ENCODE results near the gene INTS6L.
A peak's percentile ranks its signal among the peaks of the same experiment; 100 is the strongest.

Gene INTS6L, protein sequence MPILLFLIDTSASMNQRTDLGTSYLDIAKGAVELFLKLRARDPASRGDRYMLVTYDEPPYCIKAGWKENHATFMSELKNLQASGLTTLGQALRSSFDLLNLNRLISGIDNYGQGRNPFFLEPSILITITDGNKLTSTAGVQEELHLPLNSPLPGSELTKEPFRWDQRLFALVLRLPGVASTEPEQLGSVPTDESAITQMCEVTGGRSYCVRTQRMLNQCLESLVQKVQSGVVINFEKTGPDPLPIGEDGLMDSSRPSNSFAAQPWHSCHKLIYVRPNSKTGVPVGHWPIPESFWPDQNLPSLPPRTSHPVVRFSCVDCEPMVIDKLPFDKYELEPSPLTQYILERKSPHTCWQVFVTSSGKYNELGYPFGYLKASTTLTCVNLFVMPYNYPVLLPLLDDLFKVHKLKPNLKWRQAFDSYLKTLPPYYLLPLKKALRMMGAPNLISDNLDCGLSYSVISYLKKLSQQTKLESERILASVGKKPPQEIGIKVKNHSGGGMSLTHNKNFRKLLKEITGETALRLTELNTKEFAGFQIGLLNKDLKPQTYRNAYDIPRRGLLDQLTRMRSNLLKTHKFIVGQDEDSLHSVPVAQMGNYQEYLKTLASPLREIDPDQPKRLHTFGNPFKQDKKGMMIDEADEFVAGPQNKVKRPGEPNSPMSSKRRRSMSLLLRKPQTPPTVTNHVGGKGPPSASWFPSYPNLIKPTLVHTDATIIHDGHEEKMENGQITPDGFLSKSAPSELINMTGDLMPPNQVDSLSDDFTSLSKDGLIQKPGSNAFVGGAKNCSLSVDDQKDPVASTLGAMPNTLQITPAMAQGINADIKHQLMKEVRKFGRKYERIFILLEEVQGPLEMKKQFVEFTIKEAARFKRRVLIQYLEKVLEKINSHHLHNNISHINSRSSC

DNA sequence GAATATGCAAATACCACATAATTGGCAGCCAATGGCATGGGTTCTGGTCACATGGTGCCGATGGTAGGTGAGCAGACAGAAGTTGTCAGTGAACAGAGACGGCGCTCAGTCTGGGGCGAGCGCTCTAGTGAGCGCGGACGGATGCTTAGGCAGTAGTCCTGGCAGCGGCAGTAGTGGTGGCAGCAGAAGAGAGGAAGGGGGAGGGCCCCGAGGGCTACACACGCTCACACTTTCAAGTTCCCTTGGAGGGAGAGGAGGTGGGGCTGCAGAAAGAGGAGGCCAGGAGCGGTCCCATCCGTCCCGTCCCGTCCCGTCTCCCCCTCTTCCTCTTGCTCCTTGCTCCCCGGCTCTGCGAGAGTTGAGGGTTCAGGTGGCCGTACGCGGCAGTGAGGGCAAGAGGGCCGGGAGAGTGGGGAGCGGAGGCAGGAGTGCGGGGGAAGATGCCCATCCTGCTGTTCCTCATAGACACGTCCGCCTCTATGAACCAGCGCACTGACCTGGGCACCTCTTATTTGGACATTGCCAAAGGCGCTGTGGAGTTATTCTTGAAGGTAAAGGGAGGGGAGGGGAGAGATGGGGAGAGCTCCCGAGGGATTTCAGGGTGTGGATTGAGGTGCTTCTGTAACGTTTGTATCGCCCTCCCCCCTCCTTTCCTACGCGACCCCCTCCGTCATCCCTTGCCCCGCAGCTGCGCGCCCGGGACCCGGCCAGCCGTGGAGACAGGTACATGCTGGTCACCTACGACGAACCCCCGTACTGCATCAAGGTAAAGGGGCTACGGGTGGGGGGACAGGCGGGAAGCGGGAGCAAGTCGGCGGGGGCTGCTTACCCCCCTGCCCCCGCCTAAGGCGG, at the start of gene INTS6L:
Gene INTS6L (plus strand): TSS at position 108 of the 852 bp plus-strand sequence. CDS start 333 bp downstream, at position 441.
- H3K9ac ChIP-seq (ENCODE audit: insufficient read length) = peak within 1 kb of the TSS; percentile 84
- TF ChIP-seq FOXP2 (optimal IDR thresholded peaks at IDR 0.05; ENCODE audit: control extremely low read depth, extremely low read length, insufficient read depth) = no peak
- TF ChIP-seq EZH2 (IDR thresholded peaks at IDR 0.05) = no peak
- peak; percentile 92 for TF ChIP-seq POLR2AphosphoS5 (IDR thresholded peaks at IDR 0.05; ENCODE audit: borderline replicate concordance, low read depth, low read length)
- H3K27ac ChIP-seq = peak within 1 kb of the TSS; percentile 76
- no peaks in the 10 kb centered on the region for H3K9me3 ChIP-seq (ENCODE audit: low read depth, low read length)
- peak within 1 kb of the TSS; percentile 81 for H3K4me3 ChIP-seq
- DNase-seq (ENCODE audit: low read depth, low spot score) = peak; percentile 61
- no peaks in the 10 kb centered on the region for H3K36me3 ChIP-seq (ENCODE audit: insufficient read depth, low read length)

DNA sequence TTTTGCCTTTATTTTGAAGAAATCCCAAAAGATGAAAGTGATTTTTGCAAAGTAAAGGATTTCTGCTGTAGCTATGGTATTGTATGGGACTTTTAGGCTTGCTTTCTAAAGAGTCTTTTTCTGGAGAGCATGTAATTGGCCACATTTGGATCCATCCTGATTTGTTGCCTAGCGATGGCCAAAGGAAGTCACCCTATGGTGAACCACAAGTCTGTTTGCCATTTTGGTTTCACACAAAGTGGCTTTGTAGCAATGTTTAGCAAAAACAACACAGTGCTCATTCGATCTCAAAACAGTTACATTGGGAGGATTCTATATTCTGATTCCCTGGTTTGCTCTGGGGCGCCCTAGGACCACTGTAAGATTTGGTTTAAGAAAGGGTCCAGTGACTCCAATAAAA, 44.1 kb upstream of the INTS6L start:
- H3K9ac ChIP-seq (ENCODE audit: insufficient read length) = no peak overlapping the region
- DNase-seq (ENCODE audit: low read depth, low spot score) = no peak
- H3K9me3 ChIP-seq (ENCODE audit: low read depth, low read length) = no peaks in the 10 kb centered on the region
- no peaks in the 10 kb centered on the region for H3K36me3 ChIP-seq (ENCODE audit: insufficient read depth, low read length)
- H3K27ac ChIP-seq = no peak overlapping the region
- TF ChIP-seq EZH2 (IDR thresholded peaks at IDR 0.05) = no peak
- no peak for TF ChIP-seq POLR2AphosphoS5 (IDR thresholded peaks at IDR 0.05; ENCODE audit: borderline replicate concordance, low read depth, low read length)
- TF ChIP-seq FOXP2 (optimal IDR thresholded peaks at IDR 0.05; ENCODE audit: control extremely low read depth, extremely low read length, insufficient read depth) = no peak
- H3K4me3 ChIP-seq = no peak overlapping the region

DNA sequence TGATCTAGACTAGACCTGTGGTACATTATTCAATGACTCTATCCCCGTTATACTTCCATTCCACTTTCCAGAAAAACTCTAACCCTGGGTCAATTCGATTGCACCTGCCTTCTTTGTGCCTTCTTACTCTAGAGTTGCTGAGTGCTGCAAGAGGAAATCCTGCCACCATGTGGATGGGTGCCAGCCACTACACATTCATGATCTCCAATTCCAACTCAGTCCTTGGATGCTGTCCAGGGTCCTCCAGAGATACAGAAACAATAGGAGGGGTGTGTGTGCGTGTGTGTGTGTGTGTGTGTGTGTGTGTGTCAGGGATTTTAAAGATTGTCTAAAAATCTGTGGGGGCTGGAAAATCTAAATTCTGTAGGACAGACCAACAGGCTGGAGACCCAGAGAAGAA, 42.9 kb upstream of the INTS6L start:
- Histone ChIP-seq H3K9me3 (ENCODE audit: low read depth, low read length) (no peaks in the 10 kb centered on the region), H3K27ac (no peak overlapping the region), H3K9ac (ENCODE audit: insufficient read length) (no peak overlapping the region), H3K36me3 (ENCODE audit: insufficient read depth, low read length) (no peaks in the 10 kb centered on the region), H3K4me3 (no peak overlapping the region)
- TF ChIP-seq FOXP2 (optimal IDR thresholded peaks at IDR 0.05; ENCODE audit: control extremely low read depth, extremely low read length, insufficient read depth) = no peak
- no peak for TF ChIP-seq EZH2 (IDR thresholded peaks at IDR 0.05)
- no peak for TF ChIP-seq POLR2AphosphoS5 (IDR thresholded peaks at IDR 0.05; ENCODE audit: borderline replicate concordance, low read depth, low read length)
- DNase-seq (ENCODE audit: low read depth, low spot score) = peak; percentile 32

DNA sequence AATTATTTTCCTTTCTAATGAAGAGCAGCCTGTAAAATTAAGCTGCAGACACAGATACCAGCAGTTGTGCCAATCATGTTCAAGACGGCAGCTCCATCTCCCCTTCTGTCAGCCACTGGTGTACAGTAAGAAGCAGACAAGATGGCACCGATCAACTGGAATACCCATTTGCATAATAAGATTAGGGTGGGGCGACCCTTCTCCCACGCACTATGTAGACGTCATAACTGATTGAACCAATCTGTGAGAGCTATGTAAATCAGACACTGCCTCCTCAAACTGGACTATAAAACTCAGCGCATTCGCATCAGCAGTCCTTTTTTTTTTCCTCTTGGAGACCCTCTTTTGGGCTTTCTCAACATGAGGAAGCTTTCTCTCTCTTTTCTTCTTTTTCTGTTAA, 40.4 kb upstream of the INTS6L start:
- DNase-seq (ENCODE audit: low read depth, low spot score) = no peak

DNA sequence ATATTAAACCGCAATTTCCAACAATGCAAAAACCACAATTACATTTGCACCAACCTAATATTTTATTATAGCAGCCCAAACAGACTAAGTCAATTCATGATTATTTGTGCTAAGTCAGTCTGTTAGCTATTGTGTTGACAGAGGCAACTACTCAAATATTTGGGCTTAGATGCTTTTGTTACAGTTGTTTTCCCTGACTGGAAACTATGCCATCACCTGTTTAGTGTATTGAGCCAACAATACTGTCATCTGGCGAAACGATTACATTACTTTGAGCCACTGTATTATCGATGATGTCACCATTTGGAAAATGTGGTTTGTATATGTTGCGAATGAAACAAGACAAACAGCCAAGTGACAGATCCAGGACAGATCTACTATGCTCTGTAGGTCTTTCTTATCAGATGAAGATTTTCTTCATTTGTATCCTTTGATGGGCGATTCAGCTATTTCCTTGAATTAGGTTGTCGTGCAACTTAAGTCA, 38.7 kb upstream of the INTS6L start:
- Histone ChIP-seq H3K9me3 (ENCODE audit: low read depth, low read length) (no peaks in the 10 kb centered on the region), H3K27ac (no peak overlapping the region), H3K36me3 (ENCODE audit: insufficient read depth, low read length) (no peaks in the 10 kb centered on the region), H3K4me3 (no peak overlapping the region), H3K9ac (ENCODE audit: insufficient read length) (no peak overlapping the region)
- no peak for DNase-seq (ENCODE audit: low read depth, low spot score)
- TF ChIP-seq FOXP2 (optimal IDR thresholded peaks at IDR 0.05; ENCODE audit: control extremely low read depth, extremely low read length, insufficient read depth) = no peak
- no peak for TF ChIP-seq POLR2AphosphoS5 (IDR thresholded peaks at IDR 0.05; ENCODE audit: borderline replicate concordance, low read depth, low read length)
- TF ChIP-seq EZH2 (IDR thresholded peaks at IDR 0.05) = no peak

More for the DNA sequence above, 40.4 kb upstream of the INTS6L start:
- no peak overlapping the region for H3K27ac ChIP-seq
- H3K36me3 ChIP-seq (ENCODE audit: insufficient read depth, low read length) = no peaks in the 10 kb centered on the region
- H3K4me3 ChIP-seq = no peak overlapping the region
- H3K9ac ChIP-seq (ENCODE audit: insufficient read length) = no peak overlapping the region
- TF ChIP-seq FOXP2 (optimal IDR thresholded peaks at IDR 0.05; ENCODE audit: control extremely low read depth, extremely low read length, insufficient read depth) = no peak
- TF ChIP-seq POLR2AphosphoS5 (IDR thresholded peaks at IDR 0.05; ENCODE audit: borderline replicate concordance, low read depth, low read length) = no peak
- TF ChIP-seq EZH2 (IDR thresholded peaks at IDR 0.05) = no peak
- no peaks in the 10 kb centered on the region for H3K9me3 ChIP-seq (ENCODE audit: low read depth, low read length)

DNA sequence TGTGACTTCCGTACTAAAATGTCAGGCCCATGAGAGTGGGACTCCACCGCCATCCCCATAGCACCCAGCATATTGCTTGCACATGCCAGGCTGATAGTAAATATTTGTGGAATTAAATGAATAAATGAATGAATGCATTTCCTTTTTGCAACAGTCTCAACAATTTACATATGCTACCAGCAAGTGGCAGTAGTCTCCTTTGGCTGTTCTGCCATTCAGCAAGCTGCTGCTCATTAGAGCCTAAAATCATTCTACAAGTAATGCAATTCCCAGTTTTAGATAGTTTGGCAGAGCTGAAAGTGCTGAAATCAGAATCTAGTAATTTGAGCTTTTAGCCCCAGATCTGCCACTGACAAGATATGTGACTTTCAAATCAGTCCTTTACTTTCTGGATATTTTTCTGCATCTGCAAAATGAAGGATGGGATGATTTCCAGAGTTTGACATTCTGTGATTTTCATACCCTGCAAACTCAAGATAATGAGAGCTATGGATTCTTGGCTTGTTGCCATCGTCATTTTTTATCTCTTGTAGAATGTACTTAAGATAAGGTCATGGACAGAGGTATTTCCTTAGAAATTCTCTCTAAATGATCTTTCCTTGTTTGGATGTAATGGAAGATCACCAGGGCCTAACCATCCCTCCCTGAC, 35.7 kb upstream of the INTS6L start:
- H3K36me3 ChIP-seq (ENCODE audit: insufficient read depth, low read length) = no peaks in the 10 kb centered on the region
- no peak overlapping the region for H3K4me3 ChIP-seq
- TF ChIP-seq EZH2 (IDR thresholded peaks at IDR 0.05) (no peak), POLR2AphosphoS5 (IDR thresholded peaks at IDR 0.05; ENCODE audit: borderline replicate concordance, low read depth, low read length) (no peak), FOXP2 (optimal IDR thresholded peaks at IDR 0.05; ENCODE audit: control extremely low read depth, extremely low read length, insufficient read depth) (no peak)
- no peak overlapping the region for H3K9ac ChIP-seq (ENCODE audit: insufficient read length)
- H3K9me3 ChIP-seq (ENCODE audit: low read depth, low read length) = no peaks in the 10 kb centered on the region
- DNase-seq (ENCODE audit: low read depth, low spot score) = no peak
- no peak overlapping the region for H3K27ac ChIP-seq

DNA sequence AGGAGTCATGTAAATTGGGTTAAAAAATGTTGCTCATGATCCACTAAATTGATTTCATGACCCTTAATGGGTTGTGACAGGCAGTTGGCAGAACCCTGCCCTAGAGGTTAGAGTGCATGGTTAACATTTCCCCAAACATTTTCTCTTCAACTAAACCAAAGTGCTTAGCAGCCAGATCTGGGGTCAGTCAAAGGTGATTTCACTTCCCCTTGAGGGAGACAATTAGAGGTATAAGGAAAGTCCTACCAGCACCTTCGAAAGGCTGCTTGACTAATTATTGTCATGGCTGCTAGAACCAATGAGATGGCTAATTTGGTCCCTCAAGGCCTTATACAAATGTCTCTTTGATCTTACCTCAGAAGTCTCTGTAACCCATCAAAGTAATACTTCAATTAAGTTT, 30.9 kb upstream of the INTS6L start:
- Histone ChIP-seq H3K27ac (no peak overlapping the region), H3K9me3 (ENCODE audit: low read depth, low read length) (no peaks in the 10 kb centered on the region), H3K9ac (ENCODE audit: insufficient read length) (no peak overlapping the region), H3K4me3 (no peak overlapping the region), H3K36me3 (ENCODE audit: insufficient read depth, low read length) (no peaks in the 10 kb centered on the region)
- TF ChIP-seq FOXP2 (optimal IDR thresholded peaks at IDR 0.05; ENCODE audit: control extremely low read depth, extremely low read length, insufficient read depth) = no peak
- no peak for TF ChIP-seq POLR2AphosphoS5 (IDR thresholded peaks at IDR 0.05; ENCODE audit: borderline replicate concordance, low read depth, low read length)
- TF ChIP-seq EZH2 (IDR thresholded peaks at IDR 0.05) = no peak
- DNase-seq (ENCODE audit: low read depth, low spot score) = no peak

All from SK-N-MC (cell line).